HUDEP-2 (cell line): ENCODE data around the gene STK24.
"Not testable (repeated sequence)": the region's sequence is repeated elsewhere in the genome, so short reads cannot be mapped to it uniquely, and the experiment has no call there.

Experiments
- DNase-seq, 76 experiments: peaks; one replicate each; lab custom pipeline; 2025; ENCODE audit not compliant: unreplicated experiment in 76 of 76; lab: John Stamatoyannopoulos, UW

STK24 gene

GRCh38 chr13:98576963-98577835 lies at the start of gene STK24:
STK24 (minus strand) TSS chr13:98577107; CDS start chr13:98576786, 321 bp downstream.
- peak in 55 of 76 experiments; percentile 3 to 65 (median 40) for DNase-seq

DNA sequence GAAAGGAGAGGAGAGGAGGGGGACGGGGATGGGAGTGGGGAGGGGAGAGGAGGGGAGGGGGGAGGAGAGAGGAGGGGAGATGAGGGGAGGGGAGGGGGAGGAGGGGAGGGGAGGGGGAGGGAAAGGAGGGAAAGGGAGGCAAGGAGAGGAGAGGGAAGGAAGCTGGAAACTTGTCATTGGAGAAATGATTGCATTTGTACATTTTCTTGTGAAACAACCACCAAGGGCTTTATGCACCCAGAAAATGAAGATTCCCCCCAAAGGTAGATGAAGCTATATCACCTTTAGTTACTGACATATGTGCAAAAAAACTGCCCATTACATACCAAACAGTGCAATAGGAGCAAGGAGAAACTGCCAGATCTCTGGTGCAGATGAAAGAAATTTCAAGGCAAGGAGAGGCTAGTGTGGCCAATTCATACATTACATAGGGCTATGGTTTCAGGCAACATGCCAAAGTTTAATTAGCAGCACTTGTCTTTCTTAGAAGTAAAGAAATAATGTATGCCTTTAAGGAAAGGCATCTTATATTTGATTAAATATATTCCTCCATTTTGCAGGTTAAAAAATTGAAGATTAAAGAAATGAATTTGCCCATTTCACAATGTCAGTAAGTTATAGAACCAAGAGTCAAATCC lies 49.5 kb upstream of the STK24 start:
- peak in 2 of 76 experiments; percentile 1 to 7 for DNase-seq

DNA sequence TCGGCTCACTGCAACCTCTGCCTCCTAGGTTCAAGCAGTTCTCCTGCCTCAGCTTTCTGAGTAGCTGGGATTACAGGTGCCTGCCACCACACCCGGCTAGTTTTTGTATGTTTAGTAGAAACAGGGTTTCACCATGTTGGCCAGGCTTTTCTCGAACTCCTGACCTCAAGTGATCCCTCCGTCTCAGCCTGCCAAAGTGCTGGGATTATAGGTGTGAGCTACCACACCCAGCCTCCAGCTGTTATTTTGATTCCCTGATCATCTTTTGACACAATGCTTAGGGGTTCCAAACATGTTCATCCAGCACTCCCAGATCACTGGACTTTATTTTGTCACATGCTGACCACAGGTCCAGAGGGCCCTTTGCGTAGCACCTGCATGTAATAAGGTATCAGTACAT lies 47.7 kb upstream of the STK24 start:
- not testable (repeated sequence) for DNase-seq

DNA sequence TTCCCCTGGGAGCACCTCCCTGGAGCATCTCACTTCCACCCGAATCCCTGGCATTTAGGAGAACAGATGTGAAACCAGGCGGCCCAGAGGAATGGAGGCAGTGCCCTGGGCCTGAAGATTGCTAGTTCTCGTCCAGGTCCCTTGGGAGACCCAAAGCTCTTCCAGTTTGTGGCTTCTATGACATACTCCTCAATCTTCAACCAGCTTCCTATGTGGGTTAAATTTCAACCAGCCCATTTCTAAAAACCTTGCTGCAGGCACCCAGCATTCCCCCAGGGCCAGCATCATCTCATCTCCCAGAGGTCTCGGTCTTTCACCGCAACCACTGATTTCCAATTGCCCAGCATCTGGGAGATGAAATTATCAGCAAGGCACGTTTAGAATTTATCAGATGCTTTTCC lies 46.0 kb upstream of the STK24 start:
- no peak for DNase-seq

DNA sequence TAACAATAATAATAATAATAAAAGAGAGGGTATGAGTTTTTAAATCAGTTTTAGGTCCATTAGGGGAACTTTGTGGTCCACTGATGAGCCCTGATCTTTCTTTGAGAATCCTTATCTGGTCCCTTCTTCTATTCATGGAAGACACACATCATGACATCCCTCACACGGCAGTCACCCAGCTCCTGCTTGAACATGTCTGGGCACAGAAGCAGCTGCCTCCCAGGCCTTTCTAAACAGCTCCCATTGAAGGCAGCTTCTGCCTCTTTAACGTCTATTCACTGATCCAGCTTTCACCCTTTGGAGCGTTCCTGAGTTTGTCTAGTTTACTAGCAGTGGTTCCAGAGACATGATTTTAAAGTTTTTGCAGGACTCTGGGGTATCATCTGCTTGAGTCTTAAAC lies 42.6 kb upstream of the STK24 start:
- no peak for DNase-seq

DNA sequence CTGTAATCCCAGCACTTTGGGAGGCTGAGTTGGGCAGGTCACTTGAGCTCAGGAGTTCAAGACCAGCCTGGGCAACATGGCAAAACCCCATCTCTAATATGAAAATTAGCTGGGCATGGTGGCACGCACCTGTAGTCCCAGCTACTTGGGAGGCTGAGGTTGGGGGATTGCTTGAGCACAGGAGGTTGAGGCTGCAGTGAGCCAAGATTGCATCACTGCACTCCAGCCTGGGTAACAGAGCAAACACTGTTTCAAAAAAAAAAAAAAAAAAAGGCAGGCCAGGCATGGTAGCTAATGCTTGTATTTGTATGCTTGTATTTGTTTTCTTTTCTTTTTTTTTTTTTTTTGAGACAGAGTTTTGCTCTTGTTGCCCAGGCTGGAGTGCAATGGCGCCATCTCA lies 38.7 kb upstream of the STK24 start:
- DNase-seq = not testable (repeated sequence)

DNA sequence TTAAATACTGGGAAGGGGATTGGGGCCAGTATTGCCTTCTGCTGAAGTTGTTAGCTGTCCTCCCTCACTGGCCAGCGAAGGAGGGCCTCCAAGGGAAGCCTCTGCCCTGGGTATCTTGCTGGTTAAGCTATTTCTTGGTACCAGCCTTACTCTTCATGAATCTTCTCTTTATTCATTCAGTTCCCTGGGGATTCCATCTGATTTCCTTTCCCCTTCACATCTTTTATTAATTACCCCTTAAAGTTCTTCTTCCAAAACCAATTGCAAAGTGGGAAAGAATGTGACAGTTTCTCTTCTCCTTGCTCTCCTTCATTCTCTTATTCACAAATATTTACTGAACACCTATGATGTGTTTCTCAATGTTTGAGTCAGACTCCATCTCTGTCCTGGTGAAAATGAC lies 36.7 kb upstream of the STK24 start:
- DNase-seq = no peak

DNA sequence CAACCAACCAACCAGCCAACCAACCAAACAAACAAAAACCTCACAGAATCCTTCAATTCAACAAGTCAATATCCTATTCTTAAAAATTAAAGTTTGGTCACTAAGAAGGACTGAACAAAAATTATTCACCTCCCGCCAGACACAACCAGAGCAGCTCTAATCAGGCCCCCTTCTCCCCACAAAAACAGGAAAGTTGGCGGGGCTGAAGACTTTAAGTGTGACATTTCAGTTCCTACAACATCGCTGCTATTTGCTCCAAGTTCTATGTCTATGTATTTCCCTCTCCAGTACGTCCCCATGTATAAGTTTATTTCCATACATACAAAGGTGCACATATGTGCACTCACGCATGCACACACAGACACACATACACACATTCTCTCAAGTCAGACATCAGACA lies 32.8 kb upstream of the STK24 start:
- DNase-seq = no peak

- peak in 1 of 76 experiments; percentile 3 for DNase-seq
These were observed 29.4 kb upstream of the STK24 start for GRCh38 chr13:98606296-98606695.

DNA sequence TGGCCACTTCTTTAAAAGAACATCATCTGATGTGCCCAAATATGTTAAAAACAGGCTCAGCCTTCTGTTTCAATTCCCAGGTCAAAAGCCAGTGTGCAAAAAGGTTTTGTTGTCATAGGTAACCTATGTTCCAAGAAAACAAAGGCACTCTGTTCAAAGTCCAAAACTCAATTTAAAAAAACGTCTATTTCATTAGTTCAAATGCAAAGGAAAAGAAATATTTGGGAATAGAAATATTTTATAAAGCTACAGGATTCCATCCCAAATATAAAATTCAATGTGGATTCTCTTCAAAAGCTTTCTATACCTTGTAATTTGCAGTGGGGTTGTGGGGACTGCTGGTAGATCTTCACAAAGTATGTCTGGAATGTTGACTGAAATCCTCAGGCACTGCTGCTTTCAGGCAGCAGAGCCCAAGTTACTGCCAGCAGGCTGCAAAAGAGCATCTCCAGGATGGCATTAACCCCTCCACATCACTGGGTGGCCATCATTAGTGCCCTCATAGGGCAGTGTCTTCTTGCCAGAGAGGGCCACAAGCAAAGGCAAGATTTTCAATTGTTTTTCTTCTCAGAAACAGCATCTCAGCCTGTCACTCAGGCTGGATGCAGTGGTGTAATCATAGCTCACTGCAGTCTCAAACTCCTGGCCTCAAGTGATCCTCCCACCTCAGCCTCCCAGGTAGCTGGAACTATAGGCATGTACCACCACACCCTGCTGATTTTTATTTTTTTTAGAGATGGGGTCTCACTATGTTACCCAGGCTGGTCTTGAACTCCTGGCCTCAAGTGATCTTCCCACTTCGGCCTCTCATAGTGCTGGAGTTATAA lies 22.8 kb upstream of the STK24 start:
- no peak for DNase-seq

DNA sequence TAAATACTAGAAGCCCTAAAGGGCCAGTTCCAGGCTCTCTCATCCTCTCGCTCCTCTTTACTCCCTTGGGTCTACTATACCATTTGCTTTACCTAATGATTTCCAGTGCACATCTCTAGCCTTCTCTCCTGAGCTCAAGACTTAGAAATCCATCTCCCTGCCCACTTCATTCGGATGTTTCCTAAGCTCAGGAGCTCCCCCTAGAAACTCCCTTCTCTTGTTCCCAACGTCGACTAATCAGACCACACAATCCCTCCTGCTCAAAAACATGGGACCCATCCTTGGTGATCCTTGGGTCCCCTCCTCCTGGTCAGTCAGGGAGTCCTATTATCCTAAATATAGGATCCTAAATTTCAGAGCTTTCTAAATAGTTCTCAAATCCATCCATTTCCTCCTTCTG lies 21.1 kb upstream of the STK24 start:
- peak in 1 of 76 experiments; percentile 2 for DNase-seq

GRCh38 chr13:98595134-98595533 lies 18.2 kb upstream of the STK24 start:
- no peak for DNase-seq

DNA sequence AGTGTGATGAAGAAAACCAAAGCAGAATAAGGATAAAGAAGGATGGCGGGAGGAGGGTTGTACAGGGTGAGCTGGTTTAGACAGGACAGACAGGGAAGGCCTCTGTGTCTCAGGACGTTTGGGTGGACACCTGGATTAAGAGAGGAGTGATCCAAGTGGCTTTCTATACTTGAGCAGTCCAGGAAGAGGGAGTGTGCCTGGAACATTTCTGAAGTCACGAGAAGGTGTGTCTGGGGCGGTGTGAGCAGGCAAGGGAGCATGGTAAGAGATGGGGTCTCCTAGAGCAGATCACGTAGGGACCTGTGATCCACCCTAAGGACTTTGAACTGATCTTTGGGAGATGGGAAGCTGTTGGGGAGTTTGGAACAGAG lies 15.4 kb upstream of the STK24 start:
- DNase-seq = no peak

DNA sequence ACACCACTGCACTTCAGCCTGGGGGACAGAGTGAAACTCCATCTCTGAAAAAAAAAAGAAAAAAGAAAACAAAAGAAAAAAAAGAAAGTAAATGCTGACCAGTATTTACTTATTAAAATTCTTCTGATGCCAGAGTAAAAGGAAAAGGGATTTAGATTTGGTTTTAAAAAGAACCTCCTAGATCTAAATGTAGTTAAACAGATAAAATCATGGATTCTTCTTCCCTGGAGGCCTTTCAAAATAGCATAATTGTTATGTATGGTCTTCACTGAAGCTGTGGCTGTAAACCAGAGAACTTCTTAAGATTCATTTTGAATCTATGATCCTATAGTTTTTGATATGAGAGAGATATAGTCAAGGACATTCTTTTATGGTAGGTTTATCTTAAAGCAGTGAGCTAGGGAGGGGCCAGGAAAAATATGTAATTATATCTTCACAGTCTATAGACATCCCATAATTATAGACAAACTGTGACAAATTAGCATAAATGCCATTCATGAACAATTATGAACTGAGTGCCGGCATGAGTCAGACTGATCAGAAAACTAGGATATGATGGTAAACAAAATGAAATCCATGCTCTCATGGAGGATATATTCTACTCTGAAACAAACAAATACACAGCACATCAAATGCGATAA lies 14.9 kb upstream of the STK24 start:
- DNase-seq = no peak

DNA sequence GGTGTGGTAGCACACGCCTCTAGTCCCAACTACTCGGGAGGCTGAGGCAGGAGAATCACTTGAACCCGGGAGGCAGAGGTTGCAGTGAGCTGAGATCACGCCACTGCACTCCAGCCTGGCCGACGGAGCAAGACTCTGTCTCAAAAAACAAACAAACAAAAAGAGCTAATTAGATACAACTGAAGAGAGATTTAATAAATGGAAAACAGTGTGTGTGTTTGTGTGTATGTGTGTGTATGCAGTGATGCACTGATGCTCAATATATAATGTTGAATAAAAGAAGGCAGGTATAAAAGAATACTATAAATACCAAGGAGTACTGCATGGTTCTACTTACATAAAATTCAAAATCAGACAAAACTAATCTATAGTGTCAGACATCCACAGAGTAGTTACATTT lies 13.6 kb upstream of the STK24 start:
- not testable (repeated sequence) for DNase-seq

DNA sequence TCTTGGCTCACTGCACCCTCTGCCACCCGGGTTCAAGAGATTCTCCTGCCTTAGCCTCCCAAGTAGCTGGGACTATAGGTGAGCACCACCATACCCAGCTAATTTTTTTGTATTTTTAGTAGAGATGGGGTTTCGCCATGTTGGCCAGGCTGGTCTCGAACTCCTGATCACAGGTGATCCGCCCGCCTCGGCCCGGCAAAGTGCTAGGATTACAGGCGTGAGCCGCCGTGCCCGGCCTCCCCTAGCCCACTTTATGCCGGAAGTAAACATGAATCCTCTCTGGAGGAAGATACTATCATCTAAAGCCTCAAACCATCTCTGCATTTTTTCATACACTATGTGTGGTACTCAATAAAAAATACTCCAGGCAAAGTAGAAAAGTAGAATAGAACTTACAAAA lies 12.6 kb upstream of the STK24 start:
- DNase-seq = not testable (repeated sequence)

DNA sequence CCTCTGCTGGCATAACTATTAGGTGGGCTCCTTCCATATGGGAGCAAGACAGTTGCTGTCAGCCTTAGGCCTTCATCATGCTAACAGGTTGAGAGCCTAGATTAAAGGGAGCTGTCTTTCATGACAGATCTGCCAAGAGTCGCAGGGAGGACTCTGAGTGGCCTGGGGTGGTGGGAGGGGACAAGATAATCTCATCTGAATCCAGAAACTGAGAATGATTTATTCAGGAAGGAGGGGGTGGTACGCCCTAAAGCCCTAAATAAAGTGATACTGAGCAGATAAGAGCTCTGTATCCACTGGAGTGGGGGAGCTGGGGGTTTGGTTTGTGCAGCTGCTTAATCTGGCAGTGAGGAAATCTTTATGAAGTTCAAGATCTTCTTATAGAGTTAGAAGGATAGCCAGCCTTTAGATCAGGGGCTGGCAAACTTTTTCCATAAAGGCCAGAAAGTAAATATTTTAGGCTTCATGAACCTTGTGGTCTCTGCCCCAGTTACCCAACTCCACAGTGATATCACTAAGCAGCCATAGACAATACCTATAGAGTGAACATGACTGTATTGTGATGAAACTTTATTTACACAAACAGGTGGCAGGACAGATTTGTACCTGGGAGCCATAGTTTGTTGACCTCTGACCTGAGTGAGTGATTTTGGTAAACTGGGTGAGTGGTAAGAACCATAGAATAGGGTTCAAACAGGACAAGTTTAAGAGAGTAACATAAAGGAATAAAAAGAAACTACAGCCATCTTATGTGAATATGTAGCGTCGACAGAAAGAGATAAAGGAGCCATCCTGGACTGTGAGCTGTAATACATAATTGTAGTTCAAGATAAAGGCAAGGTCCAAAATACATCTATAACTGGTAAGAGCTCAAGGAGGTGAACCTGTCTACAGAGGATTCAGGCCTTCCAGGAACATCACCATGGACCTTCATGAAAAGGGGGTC lies 9.8 kb upstream of the STK24 start:
- DNase-seq = peak in 12 of 76 experiments; percentile 5 to 33 (median 10)

- DNase-seq = no peak
These were observed 9.0 kb upstream of the STK24 start for GRCh38 chr13:98585946-98586345.

DNA sequence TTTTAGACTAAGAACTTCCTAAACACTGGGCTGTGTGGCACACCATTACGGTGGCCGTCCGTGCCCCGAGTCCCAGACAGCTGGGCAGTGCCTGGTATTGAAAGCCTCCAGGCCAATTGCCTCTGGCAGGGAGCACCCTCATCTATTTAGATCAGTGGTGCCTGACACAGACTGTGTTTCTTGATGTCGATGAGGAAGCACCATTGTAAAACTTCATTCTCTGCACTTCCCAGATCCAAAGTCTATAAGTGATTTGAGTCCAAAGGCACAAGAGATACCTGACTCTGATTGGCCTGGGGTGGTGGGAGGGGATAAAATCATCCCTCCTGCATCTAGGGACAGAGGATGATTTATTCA lies 8.5 kb upstream of the STK24 start:
- DNase-seq = no peak
